Right cardiac atrium (tissue), 5 donors: ENCODE measurements around the gene ATP6V0B. TPM values are rescaled to one million over a fixed set of nuclear protein-coding genes. Genes with fewer than 3 reads are reported as not detected.

Source experiments
- ATAC-seq, 2 donors: fragments of 200-7000 bp; cut with Tn5 transposase; one replicate each; pipeline versions ENCODE4 v1.8.0 to v1.9.1; 2020; ENCODE audit warnings: moderate library complexity in 2 of 2, mild to moderate bottlenecking in 1 of 2
- DNase-seq, 3 donors: peaks; one replicate each; pipeline ENCODE4 v3.0.0-alpha.2; 2020
- H3K27ac ChIP-seq: one replicate; pipeline ENCODE4 v1.5.1; 2013; ENCODE audit warnings: mild to moderate bottlenecking, low read length, control low read depth, moderate library complexity
- H3K27me3 ChIP-seq: one replicate; pipeline ENCODE4 v1.6.1; 2013; ENCODE audit not compliant: control insufficient read depth, insufficient read depth
- H3K4me1 ChIP-seq: one replicate; pipeline ENCODE4 v1.6.1; 2013; ENCODE audit warnings: low read length; ENCODE audit not compliant: control insufficient read depth, insufficient read depth
- H3K4me3 ChIP-seq: one replicate; pipeline ENCODE4 v1.5.1; 2013; ENCODE audit warnings: low read length, control low read depth
- H3K9me3 ChIP-seq: one replicate; pipeline ENCODE4 v1.6.1; 2013; ENCODE audit warnings: low read length; ENCODE audit not compliant: control insufficient read depth
- WGBS: extraction: QIAGEN DNeasy Blood & Tissue Kit; methylation state at CpG from one replicate; pipeline ENCODE4 v1.1.7; 2013; 5-methylcytosine and 5-hydroxymethylcytosine counted together
- intact Hi-C, 4 donors: fragments of 100-400 bp; cut with DNase I; formaldehyde crosslinking; loops; one replicate each; pipeline versions ENCODE4 v1.11.0 to v1.14.0; 2022 to 2023
- polyA plus RNA-seq: library from polyadenylated mRNA; stranded (reverse); fragments of 200-250 nt; gene quantifications from one replicate; pipeline ENCODE4 v1.2.3, GENCODE V29; 2013
- total RNA-seq, 4 donors: library from RNA; stranded (reverse); fragmentation: NEBNext Ultra II Directional; extraction: Animal tissue kit (Norgen Biotek cat#: 25700); gene quantifications; one replicate each; pipeline ENCODE4 v1.2.1, GENCODE V29; 2021
- donor health status: healthy with polysubstance abuse.
- donor health status: DM: no; HTN: yes; CAD: no.
- donor health status: DM: no; HTN: no; CAD: no.
- donor health status: DM: no; HTN: yes; CAD: no; lungs with severe emphysema.
- donor health status: DM: yes; HTN: yes; CAD: no.

Gene ATP6V0B
- total and polyA plus RNA-seq, 5 donors = 76.9 to 118 (median 110) TPM

GRCh38 chr1:43934986-43935324 is 39.8 kb upstream of the ATP6V0B start:
- DNase-seq (no peak), ATAC-seq (no peak)
- no peak overlapping the region for H3K4me3 ChIP-seq
- no peaks in the 10 kb centered on the region for H3K9me3 ChIP-seq
- H3K27ac ChIP-seq = no peak overlapping the region
- H3K27me3 ChIP-seq = no peaks in the 10 kb centered on the region
- intact Hi-C loops = loop anchor here (2.0 to 5.0 kb wide), 3 partner anchors 172 to 408 kb away; no protein-coding TSS in a partner anchor
- peaks cover 4% of the 10 kb centered on the region for H3K4me1 ChIP-seq
- 51% methylated on average over 5 of the region's 5 CpGs for WGBS

DNA sequence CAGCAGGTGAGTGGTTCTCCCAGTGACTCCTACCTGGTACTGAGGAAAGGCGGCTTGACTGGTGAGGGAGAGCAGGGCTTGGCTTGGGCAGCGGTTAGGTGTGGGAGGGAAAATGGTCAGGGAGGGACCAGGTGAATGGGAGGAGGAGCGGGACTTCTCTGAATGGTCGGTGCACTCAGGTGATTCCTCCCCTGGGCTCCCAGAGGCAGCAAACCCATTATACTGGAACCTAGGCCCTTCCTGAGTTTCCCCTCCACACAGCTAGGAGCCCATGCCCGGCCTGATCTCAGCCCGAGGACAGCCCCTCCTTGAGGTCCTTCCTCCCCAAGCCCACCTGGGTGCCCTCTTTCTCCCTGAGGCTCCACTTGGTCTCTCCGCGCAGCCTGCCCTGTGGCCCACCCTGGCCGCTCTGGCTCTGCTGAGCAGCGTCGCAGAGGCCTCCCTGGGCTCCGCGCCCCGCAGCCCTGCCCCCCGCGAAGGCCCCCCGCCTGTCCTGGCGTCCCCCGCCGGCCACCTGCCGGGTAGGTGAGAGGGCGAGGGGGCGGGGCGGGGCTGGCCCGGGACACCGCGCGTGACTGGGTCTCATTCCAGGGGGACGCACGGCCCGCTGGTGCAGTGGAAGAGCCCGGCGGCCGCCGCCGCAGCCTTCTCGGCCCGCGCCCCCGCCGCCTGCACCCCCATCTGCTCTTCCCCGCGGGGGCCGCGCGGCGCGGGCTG is 38.9 kb upstream of the ATP6V0B start:
- H3K4me1 ChIP-seq = peaks cover 4% of the 10 kb centered on the region
- H3K27ac ChIP-seq = no peak overlapping the region
- no peaks in the 10 kb centered on the region for H3K27me3 ChIP-seq
- DNase-seq (peak in 2 of 3 donors; percentile 50 to 67), ATAC-seq (no peak)
- WGBS = 11% methylated on average over 48 of the region's 48 CpGs
- H3K4me3 ChIP-seq = peak overlapping the region; percentile 55
- intact Hi-C loops = loop anchor here in 3 of 4 donors (2.0 to 5.0 kb wide), 3 partner anchors 173 to 409 kb away; no protein-coding TSS in a partner anchor
- no peaks in the 10 kb centered on the region for H3K9me3 ChIP-seq

GRCh38 chr1:43936431-43937151 is 38.2 kb upstream of the ATP6V0B start:
- intact Hi-C loops = loop anchor here in 3 of 4 donors (5.0 kb wide), 2 partner anchors 174 to 409 kb away; no protein-coding TSS in a partner anchor

GRCh38 chr1:43937179-43937865 is 37.4 kb upstream of the ATP6V0B start:
- H3K9me3 ChIP-seq = no peaks in the 10 kb centered on the region
- no peak overlapping the region for H3K4me3 ChIP-seq
- no peak overlapping the region for H3K27ac ChIP-seq
- no peaks in the 10 kb centered on the region for H3K27me3 ChIP-seq
- 91% methylated on average over 8 of the region's 8 CpGs for WGBS
- no peak for ATAC-seq
- DNase-seq = no peak
- intact Hi-C loops = loop anchor here in 3 of 4 donors (5.0 kb wide), 2 partner anchors 175 to 410 kb away; no protein-coding TSS in a partner anchor
- H3K4me1 ChIP-seq = peaks cover 4% of the 10 kb centered on the region

More at GRCh38 chr1:43936431-43937151, 38.2 kb upstream of the ATP6V0B start:
- WGBS = 11% methylated on average over 56 of the region's 56 CpGs
- Histone ChIP-seq H3K9me3 (no peaks in the 10 kb centered on the region), H3K4me3 (peak overlapping the region; percentile 55), H3K27ac (no peak overlapping the region), H3K27me3 (no peaks in the 10 kb centered on the region), H3K4me1 (peaks cover 4% of the 10 kb centered on the region)
- ATAC-seq (peak; percentile 27 to 39), DNase-seq (peak in 2 of 3 donors; percentile 64 to 76)

DNA sequence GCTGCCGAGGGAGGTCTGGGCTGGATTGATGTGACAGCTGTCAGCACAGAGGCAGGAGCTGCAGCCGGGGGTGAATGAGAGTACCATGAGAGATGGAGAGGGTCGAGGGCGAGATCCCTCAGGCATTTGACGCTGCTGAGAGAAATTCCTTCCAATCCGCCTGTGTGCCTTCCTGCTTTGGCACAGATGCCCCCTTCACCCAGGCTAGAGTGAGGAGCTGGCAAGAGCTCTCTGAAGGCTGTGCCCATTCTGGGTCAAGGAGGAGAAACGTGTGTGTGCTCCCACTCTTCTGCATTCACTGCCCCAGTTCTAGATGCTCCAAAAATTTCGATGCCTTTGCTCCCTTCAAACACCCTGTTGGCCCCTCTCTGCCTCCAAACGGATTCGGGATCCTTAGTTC is 36.4 kb upstream of the ATP6V0B start:
- no peaks in the 10 kb centered on the region for H3K9me3 ChIP-seq
- 75% methylated on average over 10 of the region's 10 CpGs for WGBS
- DNase-seq (no peak), ATAC-seq (no peak)
- intact Hi-C loops = loop anchor here in 3 of 4 donors (5.0 kb wide), 2 partner anchors 176 to 411 kb away; no protein-coding TSS in a partner anchor
- no peak overlapping the region for H3K4me3 ChIP-seq
- H3K27me3 ChIP-seq = no peaks in the 10 kb centered on the region
- H3K4me1 ChIP-seq = peaks cover 4% of the 10 kb centered on the region
- H3K27ac ChIP-seq = no peak overlapping the region

- no peaks in the 10 kb centered on the region for H3K27me3 ChIP-seq
- no peaks in the 10 kb centered on the region for H3K9me3 ChIP-seq
- ATAC-seq = peak; percentile 45 to 67
- intact Hi-C loops = loop anchor here in 3 of 4 donors (5.0 kb wide), 2 partner anchors 177 to 412 kb away; no protein-coding TSS in a partner anchor
- WGBS = 52% methylated on average over 3 of the region's 3 CpGs
- peak in 2 of 3 donors; percentile 80 to 86 for DNase-seq
- H3K4me3 ChIP-seq = no peak overlapping the region
- peaks cover 4% of the 10 kb centered on the region for H3K4me1 ChIP-seq
- no peak overlapping the region for H3K27ac ChIP-seq
Observed at GRCh38 chr1:43938892-43939587, 35.7 kb upstream of the ATP6V0B start.

DNA sequence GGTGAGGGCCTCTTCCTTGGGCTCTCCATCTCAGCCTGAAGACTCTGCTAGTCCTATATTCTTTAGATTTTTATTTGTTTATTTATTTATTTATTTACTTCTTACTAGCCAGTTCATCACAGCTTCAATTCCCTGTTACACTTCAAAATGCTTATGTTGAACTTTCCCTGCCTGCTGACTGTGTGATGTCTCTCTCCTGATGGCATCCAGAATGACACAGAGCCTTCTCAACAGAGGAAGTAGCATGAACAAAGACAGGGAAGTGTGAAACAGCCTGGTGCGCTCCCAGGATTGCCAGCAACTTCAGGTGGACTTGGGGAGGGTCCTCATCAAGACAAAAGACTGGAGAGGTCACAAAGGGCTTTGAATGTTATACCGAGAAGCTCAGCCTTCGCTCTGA is 32.3 kb upstream of the ATP6V0B start:
- intact Hi-C loops = no loop called here
- no peak overlapping the region for H3K4me3 ChIP-seq
- DNase-seq (no peak), ATAC-seq (no peak)
- no peaks in the 10 kb centered on the region for H3K4me1 ChIP-seq
- 87% methylated on average over 3 of the region's 3 CpGs for WGBS
- no peak overlapping the region for H3K27ac ChIP-seq
- no peaks in the 10 kb centered on the region for H3K27me3 ChIP-seq
- H3K9me3 ChIP-seq = no peaks in the 10 kb centered on the region

DNA sequence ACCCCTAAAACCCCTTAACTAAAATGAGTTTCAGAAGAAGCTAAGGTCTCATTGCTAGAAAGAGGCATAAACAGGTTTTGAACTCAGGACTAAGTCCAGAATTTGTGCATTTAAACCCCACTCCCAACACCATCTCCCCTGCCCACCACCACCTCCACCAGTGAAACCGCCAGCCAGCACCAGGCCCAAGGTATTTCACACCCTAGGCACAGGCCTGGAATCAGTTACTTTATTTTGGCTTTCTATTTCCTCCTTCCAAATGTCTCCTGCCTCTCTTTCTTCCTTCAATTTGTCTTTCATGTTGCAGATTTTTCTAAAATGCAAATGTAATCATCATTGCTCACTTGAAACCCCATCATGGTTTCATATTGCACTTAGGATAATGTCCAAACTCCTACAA is 29.9 kb upstream of the ATP6V0B start:
- Histone ChIP-seq H3K27ac (no peak overlapping the region), H3K27me3 (no peaks in the 10 kb centered on the region)
- intact Hi-C loops = no loop called here

DNA sequence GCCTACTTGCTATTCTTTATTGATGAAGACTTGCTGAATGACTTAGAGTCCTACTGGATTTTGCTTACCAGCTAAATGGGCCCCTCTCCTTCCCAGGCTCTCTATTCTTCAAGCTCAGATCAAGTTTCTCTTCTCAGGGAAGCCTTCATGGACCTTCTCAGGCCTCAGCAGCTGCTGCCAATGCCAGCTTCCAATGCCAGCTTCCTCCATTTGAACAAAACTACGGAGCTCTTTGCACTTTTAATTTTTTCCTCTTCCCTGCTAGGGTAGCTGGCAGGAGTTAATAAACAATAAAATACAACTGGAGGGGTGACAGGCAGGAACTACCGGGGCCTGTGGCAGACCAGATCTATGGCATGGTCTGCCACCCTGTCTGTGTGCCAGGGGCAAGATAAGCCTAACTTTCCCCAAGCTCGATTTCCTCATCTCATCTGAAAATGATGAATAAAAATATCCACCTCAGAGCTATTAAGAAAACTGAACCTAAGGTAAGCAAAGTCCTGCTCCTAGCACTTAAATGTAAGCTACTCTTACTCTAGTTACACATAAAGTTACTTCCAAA is 29.0 kb upstream of the ATP6V0B start:
- peak in 1 of 3 donors; percentile 56 for DNase-seq
- Histone ChIP-seq H3K4me3 (peak overlapping the region; percentile 57), H3K4me1 (no peaks in the 10 kb centered on the region), H3K27ac (no peak overlapping the region), H3K27me3 (no peaks in the 10 kb centered on the region), H3K9me3 (no peaks in the 10 kb centered on the region)
- no peak for ATAC-seq
- WGBS = 11% methylated on average over 3 of the region's 3 CpGs
- intact Hi-C loops = no loop called here

More for the DNA sequence above, 29.9 kb upstream of the ATP6V0B start:
- WGBS = 97% methylated on average over 1 of the region's 1 CpG
- ATAC-seq = no peak
- no peak overlapping the region for H3K4me3 ChIP-seq
- no peaks in the 10 kb centered on the region for H3K9me3 ChIP-seq
- no peaks in the 10 kb centered on the region for H3K4me1 ChIP-seq
- no peak for DNase-seq
